Fibroblast of skin of abdomen (primary cell): ENCODE results near the gene FAM8A1.
A peak's percentile ranks its signal among the peaks of the same experiment; 100 is the strongest.

ENCODE experiments used
- DNase-seq: peaks from one replicate; pipeline ENCODE4 v3.0.0-alpha.2; 2013

The FAM8A1 gene

GRCh38 chr6:17602888-17603287 is 2.8 kb downstream of the FAM8A1 start:
- DNase-seq, result no peak

GRCh38 chr6:17606606-17607005 is 6.5 kb downstream of the FAM8A1 start:
- DNase-seq, result no peak

GRCh38 chr6:17610835-17611234 is 10.7 kb downstream of the FAM8A1 start:
- DNase-seq, result no peak

DNA sequence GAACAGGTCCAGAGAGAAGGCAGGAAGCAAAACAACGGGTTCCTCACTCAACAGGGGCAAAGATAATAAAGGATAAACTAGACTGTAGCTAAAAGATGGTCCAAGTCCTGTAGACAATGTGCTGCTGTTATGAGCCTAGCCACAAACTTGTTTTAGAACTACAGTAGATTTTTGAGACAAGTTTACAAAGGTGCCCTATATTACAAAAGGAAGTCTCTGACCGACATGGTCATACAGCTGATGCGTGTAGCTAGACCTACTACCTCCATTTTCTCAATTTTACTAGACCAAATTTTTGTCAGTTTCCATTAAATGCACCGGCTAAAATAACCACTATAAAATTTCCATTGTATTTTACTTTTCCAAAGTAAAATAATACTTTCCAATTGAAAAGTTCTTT is 11.9 kb downstream of the FAM8A1 start:
- no peak for DNase-seq

- DNase-seq, result no peak
These were observed 15.7 kb downstream of the FAM8A1 start for GRCh38 chr6:17615794-17616193.

GRCh38 chr6:17621003-17621402 is 20.9 kb downstream of the FAM8A1 start:
- no peak for DNase-seq

DNA sequence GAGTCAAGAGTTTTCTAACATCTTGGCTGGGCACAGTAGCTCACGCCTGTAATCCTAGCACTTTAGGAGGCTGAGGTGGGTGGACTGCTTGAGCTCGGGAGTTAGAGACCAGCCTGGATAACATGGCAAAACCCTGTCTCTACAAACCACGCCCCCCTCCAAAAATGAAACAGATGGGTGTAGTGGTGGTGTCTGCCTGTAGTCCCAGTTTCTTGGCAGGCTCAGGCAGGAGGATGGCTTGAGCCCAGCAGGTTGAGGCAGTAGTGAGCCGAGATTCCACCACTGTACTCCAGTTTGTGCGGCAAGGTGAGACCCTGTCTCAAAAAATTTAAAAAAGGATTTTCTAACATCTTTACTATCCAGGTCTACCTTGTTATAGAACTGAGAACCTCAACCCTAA is 22.0 kb downstream of the FAM8A1 start:
- no peak for DNase-seq

GRCh38 chr6:17624396-17624795 is 24.3 kb downstream of the FAM8A1 start:
- DNase-seq, result no peak

- DNase-seq, result no peak
These were observed 28.8 kb downstream of the FAM8A1 start for GRCh38 chr6:17628873-17629272.

DNA sequence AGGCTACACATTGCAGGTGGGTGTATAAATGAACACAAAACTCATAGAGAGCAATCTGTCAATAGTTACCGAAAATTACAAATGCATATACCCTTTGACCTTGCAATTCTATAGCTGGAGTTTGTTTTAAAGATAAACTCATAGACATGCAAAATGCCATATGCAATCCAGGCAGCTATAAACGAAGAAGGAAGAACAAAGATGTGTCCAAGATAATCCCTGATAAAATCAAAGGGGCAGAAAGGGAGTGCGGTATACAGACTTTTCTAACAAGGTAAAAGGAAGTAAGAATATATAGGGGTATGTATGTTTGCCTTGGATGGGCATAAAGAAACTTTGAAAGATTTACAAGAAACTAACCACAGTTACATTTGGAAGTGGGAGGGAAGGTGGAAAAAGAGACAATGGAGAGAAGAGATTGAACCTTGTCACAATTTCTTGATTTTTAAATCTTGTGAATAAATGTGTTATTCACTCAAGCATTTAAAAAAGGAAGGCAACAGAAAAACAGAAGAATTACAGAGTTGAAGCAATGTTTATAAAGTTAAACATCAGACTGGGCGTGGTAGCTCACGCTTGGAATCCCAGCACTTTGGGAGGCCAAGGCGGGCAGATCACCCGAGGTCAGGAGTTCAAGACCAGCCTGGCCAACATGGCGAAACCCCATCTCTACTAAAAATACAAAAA is 29.9 kb downstream of the FAM8A1 start:
- DNase-seq, result no peak

- DNase-seq, result no peak
These were observed 30.5 kb downstream of the FAM8A1 start for GRCh38 chr6:17630511-17631073.

DNA sequence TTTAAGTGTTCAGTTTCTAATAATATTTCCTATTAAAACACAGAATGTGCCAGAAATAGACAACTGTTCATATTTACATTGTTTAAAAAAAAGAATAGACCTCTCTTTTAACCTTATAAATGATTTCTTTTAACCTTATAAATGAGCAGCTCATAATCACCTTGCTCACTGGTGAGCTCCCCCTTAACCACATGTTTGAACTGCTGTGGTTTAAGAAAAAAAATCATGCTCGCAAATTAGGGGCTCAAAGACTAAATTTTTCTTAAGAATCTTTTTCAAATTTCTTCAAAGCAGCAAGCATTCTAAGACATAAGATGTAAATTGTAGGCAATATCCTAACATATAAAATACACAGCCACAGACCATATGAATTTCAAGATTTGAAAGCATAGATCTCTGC is 32.8 kb downstream of the FAM8A1 start:
- no peak for DNase-seq

DNA sequence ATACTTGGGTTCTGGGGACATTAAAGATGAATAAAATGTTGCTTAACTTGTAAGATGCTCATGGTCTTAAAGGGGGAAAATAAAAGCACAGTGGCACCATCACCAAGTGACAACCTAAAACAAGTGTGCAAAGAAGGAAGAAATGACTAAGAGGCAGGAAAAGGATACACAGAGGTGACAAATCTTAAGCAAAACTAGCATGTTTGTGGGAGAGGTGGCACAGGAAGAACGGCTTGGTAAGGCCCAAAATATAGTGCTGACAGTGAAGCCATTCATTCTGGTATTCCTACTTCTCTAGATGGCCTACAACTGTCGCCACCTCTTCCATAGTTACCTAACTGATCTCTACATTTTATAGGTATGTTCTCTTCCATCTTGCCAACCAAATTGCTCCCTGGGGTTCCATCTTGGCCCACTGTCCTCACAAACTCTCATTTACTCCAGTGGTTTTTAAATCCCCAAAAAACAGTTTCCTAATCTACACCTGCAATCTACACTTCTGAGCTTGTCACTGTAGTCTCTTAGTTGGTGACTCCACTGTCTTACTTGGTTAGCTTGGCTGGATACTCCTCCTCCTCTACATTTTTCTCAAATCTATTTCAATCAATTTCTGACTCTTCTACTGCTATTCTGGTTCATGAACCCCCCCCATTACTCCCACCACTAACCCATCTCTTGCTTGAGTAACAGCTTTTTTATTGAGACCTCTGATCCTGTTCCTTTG is 33.5 kb downstream of the FAM8A1 start:
- DNase-seq, result no peak

- no peak for DNase-seq
These were observed 35.5 kb downstream of the FAM8A1 start for GRCh38 chr6:17635568-17635967.

- DNase-seq, result no peak
These were observed 38.2 kb downstream of the FAM8A1 start for GRCh38 chr6:17638212-17638715.

DNA sequence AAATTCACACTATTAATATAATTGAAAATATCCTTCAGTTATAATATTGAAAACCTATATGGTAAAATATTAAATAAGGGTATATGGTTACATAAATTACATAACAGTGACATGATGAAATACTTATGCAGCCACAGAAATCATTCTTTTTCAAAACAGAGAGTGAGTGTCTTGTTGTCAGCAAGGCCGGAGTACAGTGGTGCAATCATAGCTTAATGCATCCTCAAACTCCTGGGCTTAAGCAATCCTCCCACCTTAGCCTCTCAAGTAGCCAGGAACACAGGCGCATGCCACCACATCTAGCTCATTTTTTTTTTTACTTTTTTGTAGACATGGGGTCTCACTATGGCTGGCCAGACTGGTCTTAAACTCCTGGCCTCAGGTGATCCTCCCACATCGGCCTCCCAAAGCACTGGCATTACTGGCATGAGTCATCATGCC is 40.4 kb downstream of the FAM8A1 start:
- DNase-seq, result peak; percentile 24

DNA sequence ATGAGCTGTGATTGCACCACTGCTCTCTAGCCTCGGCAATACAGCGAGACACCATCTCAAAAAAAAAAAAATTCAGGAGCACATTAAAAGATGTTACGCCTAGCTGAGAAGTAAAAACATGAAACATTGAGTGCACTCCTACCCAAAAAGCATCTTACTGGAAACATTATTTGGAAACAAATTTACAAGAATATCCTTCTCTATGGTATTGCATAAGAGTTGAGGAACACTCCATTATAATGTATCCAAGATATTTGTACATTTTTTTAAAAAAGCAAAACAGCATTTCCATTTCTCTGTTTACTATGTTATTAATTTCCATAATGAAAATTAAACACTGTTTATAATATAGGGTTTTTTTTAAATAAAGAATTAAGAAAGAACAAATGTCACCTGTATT is 48.6 kb downstream of the FAM8A1 start:
- DNase-seq, result no peak

- no peak for DNase-seq
These were observed 50.7 kb downstream of the FAM8A1 start for GRCh38 chr6:17650656-17651309.

GRCh38 chr6:17653198-17653882 is 53.2 kb downstream of the FAM8A1 start:
- DNase-seq, result no peak

DNA sequence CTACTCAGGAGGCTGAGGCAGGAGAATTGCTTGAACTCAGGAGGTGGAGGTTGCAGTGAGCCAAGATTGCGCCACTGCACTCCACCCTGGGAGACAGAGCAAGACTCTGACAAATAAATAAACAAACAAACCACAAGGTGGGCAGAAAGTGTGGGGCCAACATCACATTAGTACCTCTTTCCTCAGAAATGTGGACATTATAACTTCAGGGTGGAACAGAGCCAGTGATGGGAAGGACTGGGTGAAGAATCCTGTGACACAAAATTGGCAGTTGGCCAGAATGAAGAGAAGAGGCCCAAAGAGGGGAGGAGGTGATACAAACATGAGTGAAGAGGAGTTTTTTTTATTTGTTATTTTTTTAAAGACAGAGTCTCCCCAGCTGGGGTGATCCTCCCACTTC is 56.0 kb downstream of the FAM8A1 start:
- DNase-seq, result no peak

DNA sequence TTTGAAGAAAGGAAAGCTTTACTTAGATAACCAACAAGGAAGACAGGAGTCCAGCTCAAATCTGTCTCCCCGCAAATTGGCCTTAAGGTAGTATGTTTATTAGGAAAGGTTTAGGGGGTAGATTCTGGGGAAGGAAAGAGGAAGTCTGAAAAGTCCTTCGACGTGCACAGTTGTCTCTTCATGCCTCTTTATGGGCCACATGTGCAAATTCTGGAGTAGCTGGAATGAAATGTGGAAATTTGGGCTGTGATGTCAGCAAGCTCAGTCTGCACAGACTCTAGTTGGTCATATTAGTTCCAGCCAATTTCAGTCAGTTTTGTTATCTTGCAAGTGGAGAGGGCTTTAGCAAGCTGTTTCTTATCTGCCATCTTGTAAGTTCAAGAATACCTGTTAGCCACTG is 56.5 kb downstream of the FAM8A1 start:
- peak; percentile 5 for DNase-seq
